Panc1 (cell line): ENCODE measurements around the gene RETREG3. TPM values are rescaled to one million over a fixed set of nuclear protein-coding genes. Genes with fewer than 3 reads are reported as not detected.
"Not testable (repeated sequence)": the region's sequence is repeated elsewhere in the genome, so short reads cannot be mapped to it uniquely, and the experiment has no call there.

Source experiments
- ATAC-seq: fragments of 200-7000 bp; cut with Tn5 transposase; 2 replicates; pipeline ENCODE4 v1.9.1; 2020; ENCODE audit warnings: mild to moderate bottlenecking, moderate library complexity
- BruUV-seq: library from RNA; stranded (reverse); fragments of 400-500 nt; replicated peaks from 2 replicates; lab custom pipeline; 2021; lab: Mats Ljungman, UMichigan
- CTCF ChIA-PET: fragments of 300-600 bp; sonication (Branson Sonifier 250); formaldehyde crosslinking; loops from one replicate; lab custom pipeline; 2022; ENCODE audit warnings: antibody characterized with exemption; lab: Charles Lee
- POLR2A ChIA-PET: fragments of 300-600 bp; sonication (Branson Sonifier 250); formaldehyde crosslinking; loops from one replicate; lab custom pipeline; 2022; ENCODE audit warnings: antibody characterized with exemption; lab: Charles Lee
- DNase-seq: peaks from one replicate; pipeline ENCODE4 v3.0.0-alpha.2; 2010; ENCODE audit warnings: low read depth, low spot score
- H3K27ac ChIP-seq: 2 replicates; pipeline ENCODE4 v1.5.1; 2011; ENCODE audit warnings: mild to moderate bottlenecking, low read length, inconsistent platforms
- H3K27me3 ChIP-seq: fragments of 200-500 bp; sonication (Bioruptor generic); 2 replicates; pipeline ENCODE4 v1.6.0; 2014; ENCODE audit warnings: low read length, inconsistent platforms; ENCODE audit not compliant: control insufficient read depth, insufficient read depth
- H3K36me3 ChIP-seq: fragments of 200-500 bp; sonication (Bioruptor generic); 2 replicates; pipeline ENCODE4 v1.5.1; 2014; ENCODE audit warnings: inconsistent platforms, mild to moderate bottlenecking, low read length, moderate library complexity; ENCODE audit not compliant: control insufficient read depth, insufficient read depth
- H3K4me1 ChIP-seq: 2 replicates; pipeline ENCODE4 v1.5.1; 2011; ENCODE audit warnings: inconsistent platforms, mild to moderate bottlenecking, low read length, moderate library complexity; ENCODE audit not compliant: control insufficient read depth, insufficient read depth
- H3K4me3 ChIP-seq, 2 experiments: 2 replicates each; pipeline ENCODE4 v1.5.1; 2011 to 2012; ENCODE audit warnings: low read depth in 2 of 2, low read length in 2 of 2, mild to moderate bottlenecking in 2 of 2, inconsistent platforms in 1 of 2, moderate library complexity in 1 of 2
- H3K9me3 ChIP-seq: fragments of 200-500 bp; sonication (Bioruptor generic); 2 replicates; pipeline ENCODE4 v1.5.1; 2014; ENCODE audit warnings: low read depth, mild to moderate bottlenecking, inconsistent platforms, low read length, moderate library complexity; ENCODE audit not compliant: control insufficient read depth, insufficient read depth
- CTCF ChIP-seq: fragments of 450-650 bp; IDR thresholded peaks from 2 replicates; pipeline ENCODE4 v1.5.1; 2017; ENCODE audit warnings: mild to moderate bottlenecking
- POLR2AphosphoS5 ChIP-seq: IDR thresholded peaks from 2 replicates; pipeline ENCODE4 v1.6.1; 2012; ENCODE audit warnings: mild to moderate bottlenecking, low read depth, low read length, moderate library complexity
- REST ChIP-seq, 2 experiments: IDR thresholded peaks; 2 replicates each; pipeline ENCODE4 v1.6.1; 2011 to 2012; ENCODE audit warnings: low read depth in 2 of 2, control low read depth in 1 of 2, low read length in 1 of 2, mild to moderate bottlenecking in 1 of 2, moderate library complexity in 1 of 2; ENCODE audit not compliant: insufficient read depth in 1 of 2
- SIN3A ChIP-seq: IDR thresholded peaks from 2 replicates; pipeline ENCODE4 v1.6.1; 2012; ENCODE audit warnings: low read depth, mild to moderate bottlenecking, low read length, moderate library complexity, borderline replicate concordance; ENCODE audit not compliant: insufficient read depth
- TCF7L2 ChIP-seq: IDR thresholded peaks from 2 replicates; pipeline ENCODE4 v1.6.1; 2011; ENCODE audit warnings: mild to moderate bottlenecking, low read depth, low read length, inconsistent platforms
- in situ Hi-C: cut with HindIII; loops from 2 replicates; pipeline ENCODE4 v1.10.0; 2016; ENCODE audit warnings: low sequenced_read_pairs, low pct_unique_long_range_greater_than_20kb
- intact Hi-C: fragments of 100-400 bp; cut with micrococcal nuclease; formaldehyde crosslinking; loops from one replicate; pipeline ENCODE4 v1.10.0; 2022; ENCODE audit not compliant: unreplicated experiment
- total RNA-seq: library from RNA; stranded (reverse); gene quantifications from one replicate; pipeline ENCODE4 v1.2.1, GENCODE V29; 2021; ENCODE audit not compliant: unreplicated experiment

The RETREG3 gene
- total RNA-seq, 1 experiment from 2014 or later: 42.3 TPM

GRCh38 chr17:42629411-42630009, 20.3 kb upstream of the RETREG3 start:
- in situ Hi-C loops (no loop called here), intact Hi-C loops (no loop called here)
- Histone ChIP-seq H3K36me3 (no peaks in the 10 kb centered on the region), H3K4me3 (no peak overlapping the region), H3K4me1 (peaks cover under 1% of the 10 kb centered on the region; the same call in 1 of the 2 replicates), H3K27me3 (no peaks in the 10 kb centered on the region), H3K9me3 (no peaks in the 10 kb centered on the region), H3K27ac (no peak overlapping the region)
- ChIA-PET CTCF (no interaction called here), POLR2A (no interaction called here)
- TF ChIP-seq REST (IDR thresholded peaks at IDR 0.05; ENCODE audit: insufficient read depth in 1 of 2, low read depth in 2 of 2, low read length in 1 of 2) (no peak), POLR2AphosphoS5 (no peak), SIN3A (no peak), TCF7L2 (no peak), CTCF (no peak)
- DNase-seq: no peak
- no TSS peak for BruUV-seq
- no peak for ATAC-seq

GRCh38 chr17:42627032-42627764, 18.0 kb upstream of the RETREG3 start:
- H3K36me3 ChIP-seq, H3K4me3 ChIP-seq, BruUV-seq, in situ Hi-C loops, DNase-seq, intact Hi-C loops, H3K9me3 ChIP-seq, H3K4me1 ChIP-seq, ATAC-seq, H3K27me3 ChIP-seq, H3K27ac ChIP-seq, POLR2A ChIA-PET: not testable (repeated sequence)
- CTCF ChIA-PET: interaction anchor here (0.6 kb wide), 1 partner anchor 199 kb away, joined by 3 read pairs; no protein-coding TSS in a partner anchor
